DMS153 (cell line): ENCODE results near the gene MUC15.
"Not testable (repeated sequence)": the region's sequence is repeated elsewhere in the genome, so short reads cannot be mapped to it uniquely, and the experiment has no call there.

Source experiments
- DNase-seq: peaks from one replicate; lab custom pipeline; 2025; lab: John Stamatoyannopoulos, UW

Gene MUC15

GRCh38 chr11:26571861-26572654 lies at the start of gene MUC15:
TSS of gene MUC15 (minus strand) at chr11:26572263. CDS start at chr11:26567094, 5,169 bp downstream.
- no peak for DNase-seq

- no peak for DNase-seq
These were observed 49.1 kb upstream of the MUC15 start for GRCh38 chr11:26621132-26621531.

- DNase-seq, result no peak
These were observed 48.4 kb upstream of the MUC15 start for GRCh38 chr11:26620282-26621045.

GRCh38 chr11:26618441-26618840 lies 46.4 kb upstream of the MUC15 start:
- DNase-seq, result no peak

GRCh38 chr11:26613759-26614158 lies 41.7 kb upstream of the MUC15 start:
- DNase-seq, result no peak

GRCh38 chr11:26608507-26609146 lies 36.6 kb upstream of the MUC15 start:
- DNase-seq, result no peak

- no peak for DNase-seq
These were observed 35.9 kb upstream of the MUC15 start for GRCh38 chr11:26607725-26608506.

GRCh38 chr11:26599876-26600434 lies 27.9 kb upstream of the MUC15 start:
- no peak for DNase-seq

GRCh38 chr11:26599425-26599824 lies 27.4 kb upstream of the MUC15 start:
- DNase-seq, result no peak

- no peak for DNase-seq
These were observed 25.8 kb upstream of the MUC15 start for GRCh38 chr11:26597899-26598298.

- not testable (repeated sequence) for DNase-seq
These were observed 25.1 kb upstream of the MUC15 start for GRCh38 chr11:26597049-26597689.

GRCh38 chr11:26595207-26595865 lies 23.3 kb upstream of the MUC15 start:
- not testable (repeated sequence) for DNase-seq

GRCh38 chr11:26593691-26594090 lies 21.6 kb upstream of the MUC15 start:
- DNase-seq, result no peak

GRCh38 chr11:26587073-26587472 lies 15.0 kb upstream of the MUC15 start:
- DNase-seq, result no peak

- no peak for DNase-seq
These were observed 12.8 kb upstream of the MUC15 start for GRCh38 chr11:26584818-26585217.

GRCh38 chr11:26583550-26583949 lies 11.5 kb upstream of the MUC15 start:
- DNase-seq, result no peak

- no peak for DNase-seq
These were observed 8.9 kb upstream of the MUC15 start for GRCh38 chr11:26580929-26581328.

GRCh38 chr11:26579683-26580082 lies 7.6 kb upstream of the MUC15 start:
- no peak for DNase-seq

GRCh38 chr11:26578998-26579661 lies 7.1 kb upstream of the MUC15 start:
- no peak for DNase-seq

GRCh38 chr11:26575946-26576345 lies 3.9 kb upstream of the MUC15 start:
- DNase-seq, result no peak
